GM19351 (cell line): ENCODE data around the gene CCDC167.
"Not testable (repeated sequence)": the region's sequence is repeated elsewhere in the genome, so short reads cannot be mapped to it uniquely, and the experiment has no call there.

Source experiments
- ATAC-seq: cut with Tn5 transposase; IDR thresholded peaks from one replicate; pipeline ENCODE4 v1.9.1; 2021; ENCODE audit warnings: mild to moderate bottlenecking, moderate library complexity; ENCODE audit not compliant: unreplicated experiment

CCDC167 gene

GRCh38 chr6:37512400-37513011, 12.8 kb upstream of the CCDC167 start:
- ATAC-seq: no peak

GRCh38 chr6:37511910-37512399, 12.3 kb upstream of the CCDC167 start:
- no peak for ATAC-seq

- no peak for ATAC-seq
These were observed 11.5 kb upstream of the CCDC167 start for GRCh38 chr6:37511201-37511600.

- no peak for ATAC-seq
These were observed 8.2 kb upstream of the CCDC167 start for GRCh38 chr6:37507690-37508421.

GRCh38 chr6:37507077-37507476, 7.4 kb upstream of the CCDC167 start:
- no peak for ATAC-seq

- ATAC-seq: no peak
These were observed 6.8 kb upstream of the CCDC167 start for GRCh38 chr6:37506479-37506878.

- no peak for ATAC-seq
These were observed 4.3 kb upstream of the CCDC167 start for GRCh38 chr6:37504024-37504423.

- ATAC-seq: no peak
These were observed 3.7 kb upstream of the CCDC167 start for GRCh38 chr6:37503309-37503965.

GRCh38 chr6:37502703-37503291, 3.1 kb upstream of the CCDC167 start:
- no peak for ATAC-seq

GRCh38 chr6:37501632-37502491, 2.2 kb upstream of the CCDC167 start:
- ATAC-seq: no peak

GRCh38 chr6:37500904-37501303, 1.2 kb upstream of the CCDC167 start:
- ATAC-seq: not testable (repeated sequence)

GRCh38 chr6:37500294-37500608, 558 bp upstream of the CCDC167 start:
- no peak for ATAC-seq

- ATAC-seq: no peak
These were observed 2.5 kb downstream of the CCDC167 start for GRCh38 chr6:37496951-37497885.

- no peak for ATAC-seq
These were observed 4.3 kb downstream of the CCDC167 start for GRCh38 chr6:37495244-37495934.

GRCh38 chr6:37493661-37493995, 6.1 kb downstream of the CCDC167 start:
- no peak for ATAC-seq

- ATAC-seq: no peak
These were observed 6.6 kb downstream of the CCDC167 start for GRCh38 chr6:37492991-37493660.

GRCh38 chr6:37492236-37492972, 7.3 kb downstream of the CCDC167 start:
- no peak for ATAC-seq

- ATAC-seq: no peak
These were observed 7.9 kb downstream of the CCDC167 start for GRCh38 chr6:37491830-37492208.
